ENCODE results near the gene MAPK6. TPM values are rescaled to one million over a fixed set of nuclear protein-coding genes. Genes with fewer than 3 reads are reported as not detected.

Gene MAPK6
- total and polyA plus RNA-seq, 10 of the 15 experiments (the other 5 are each of a cell fraction or from before 2014, with no cell fraction given): 20.6 to 100 (median 52.6) TPM

- ATAC-seq (peak; percentile 99), FAIRE-seq (peak; percentile 75), DNase-seq (ENCODE audit: low read depth, low spot score) (peak; percentile 92)
- H3K27ac ChIP-seq (ENCODE audit: control insufficient read depth, insufficient read depth): peak overlapping the region; percentile 73
- POLR2A ChIA-PET: interaction anchor here (0.7 to 1.5 kb wide), 4 partner anchors 9 to 100 kb away, joined by 3 to 7 read pairs (median 3); partner anchors contain the start of gene LEO1
- CTCF ChIA-PET: interaction anchor here (0.6 to 3.3 kb wide), 14 partner anchors 11 to 243 kb away, joined by 3 to 49 read pairs (median 4); partner anchors contain the start of gene LEO1
- H3K4me2 ChIP-seq (ENCODE audit: control insufficient read depth, insufficient read depth): peak overlapping the region; percentile 64
- no TSS peak for BruUV-seq (replicated peaks)
- no peaks in the 10 kb centered on the region for H3K79me2 ChIP-seq (ENCODE audit: control insufficient read depth, insufficient read depth, low read length)
- RAD21 ChIA-PET (ENCODE audit: unreplicated experiment): interaction anchor here (0.7 to 3.2 kb wide), 13 partner anchors 11 to 275 kb away, joined by 3 to 18 read pairs (median 6); partner anchors contain the start of gene LEO1
- SMC1A ChIA-PET (ENCODE audit: uncharacterized antibody, unreplicated experiment): interaction anchor here (1.0 to 4.9 kb wide), 16 partner anchors 10 to 227 kb away, joined by 3 to 56 read pairs (median 4); partner anchors contain the start of gene LEO1
- H3K9me3 ChIP-seq (replicated peaks; ENCODE audit: control insufficient read depth, insufficient read depth, low read length): no peaks in the 10 kb centered on the region
- no peaks in the 10 kb centered on the region for H3K4me1 ChIP-seq (ENCODE audit: control insufficient read depth, insufficient read depth, low read length)
- H2AFZ ChIP-seq (ENCODE audit: control insufficient read depth, low read depth, low read length): peak overlapping the region; percentile 72
- peak overlapping the region; percentile 61 for H3K4me3 ChIP-seq
- no peaks in the 10 kb centered on the region for H3K36me3 ChIP-seq (ENCODE audit: control insufficient read depth in 2 of 2, insufficient read depth in 2 of 2, low read length in 1 of 2)
- no peaks in the 10 kb centered on the region for H4K20me1 ChIP-seq (ENCODE audit: control insufficient read depth, insufficient read depth)
- in situ Hi-C loops (cut with MboI) (no loop called here), intact Hi-C loops (cut with micrococcal nuclease; ENCODE audit: unreplicated experiment) (loop anchor here (1.0 to 5.0 kb wide), 6 partner anchors 25 to 240 kb away; no protein-coding TSS in a partner anchor)
- H3K27me3 ChIP-seq (replicated peaks in 1 of 2; ENCODE audit: control insufficient read depth in 2 of 2, insufficient read depth in 2 of 2, low read length in 1 of 2): no peaks in the 10 kb centered on the region
- WGBS (ENCODE audit: insufficient coverage, insufficient replicate concordance, low lambda C conversion rate, missing lambda C conversion rate): 13% methylated on average over 7 of the region's 7 CpGs
- peak overlapping the region; percentile 68 for H3K9ac ChIP-seq (ENCODE audit: control insufficient read depth, insufficient read depth, low read length)
- TF ChIP-seq ZNF592 (IDR thresholded peaks at IDR 0.05): 0 out of 2 replicates have a peak, but pooled peaks have one; percentile 43
- peak; percentile 69 for TF ChIP-seq POLR2A (IDR thresholded peaks at IDR 0.05; ENCODE audit: low read depth, low read length)
- no peak; the same call in 1 of the 2 replicates for TF ChIP-seq RB1 (IDR thresholded peaks at IDR 0.05; ENCODE audit: borderline replicate concordance)
- TF ChIP-seq SMC3 (IDR thresholded peaks at IDR 0.05; ENCODE audit: borderline replicate concordance, low read length): peak; percentile 96
- no peak for TF ChIP-seq FOS (IDR thresholded peaks at IDR 0.05; ENCODE audit: borderline replicate concordance, extremely low read depth, insufficient read length)
- peak; percentile 49; the same call in 1 of the 2 replicates for TF ChIP-seq ZNF384 (IDR thresholded peaks at IDR 0.05; ENCODE audit: borderline replicate concordance, low read depth, low read length)
- no peak for TF ChIP-seq PKNOX1 (IDR thresholded peaks at IDR 0.05)
- no peak for TF ChIP-seq CBFB (IDR thresholded peaks at IDR 0.05; ENCODE audit: low read depth)
- peak; percentile 65 for TF ChIP-seq NFIC (IDR thresholded peaks at IDR 0.05; ENCODE audit: low read depth, low read length)
- peak; percentile 37 for TF ChIP-seq RELA (IDR thresholded peaks at IDR 0.05; ENCODE audit: borderline replicate concordance, partially characterized antibody)
- TF ChIP-seq CBX5 (IDR thresholded peaks at IDR 0.05; ENCODE audit: low read depth): 0 out of 2 replicates have a peak, but pooled peaks have one; percentile 23
- peak; percentile 8; the same call in 1 of the 2 replicates for TF ChIP-seq ZNF24 (IDR thresholded peaks at IDR 0.05)
- peak; percentile 96 for TF ChIP-seq RAD21 (IDR thresholded peaks at IDR 0.05; ENCODE audit: insufficient read depth, low read depth, low read length)
- TF ChIP-seq POU2F2 (IDR thresholded peaks at IDR 0.05; ENCODE audit: borderline replicate concordance, low read depth, low read length): peak; percentile 87
- TF ChIP-seq TCF3 (IDR thresholded peaks at IDR 0.05; ENCODE audit: borderline replicate concordance, insufficient read depth, low read depth, low read length): no peak
- peak; percentile 51; the same call in 1 of the 2 replicates for TF ChIP-seq POLR2AphosphoS5 (IDR thresholded peaks at IDR 0.05; ENCODE audit: low read length)
- peak; percentile 48 for TF ChIP-seq RUNX3 (IDR thresholded peaks at IDR 0.05; ENCODE audit: low read length)
- no peak for TF ChIP-seq KDM1A (IDR thresholded peaks at IDR 0.05; ENCODE audit: borderline replicate concordance)
- peak; percentile 35; the same call in 1 of the 2 replicates for TF ChIP-seq YY1 (IDR thresholded peaks at IDR 0.05; ENCODE audit: low read depth, low read length)
- TF ChIP-seq YBX1 (IDR thresholded peaks at IDR 0.05): no peak
Observed at GRCh38 chr15:51982013-51982769, 36.8 kb upstream of the MAPK6 start.

Measured in GM12878 (cell line).